NOMO-1 treated with dmso at 0.1 percent for 144 hours (cell line): ENCODE data around the gene FRAS1.
A peak's percentile ranks its signal among the peaks of the same experiment; 100 is the strongest.
"Not testable (repeated sequence)": the region's sequence is repeated elsewhere in the genome, so short reads cannot be mapped to it uniquely, and the experiment has no call there.

Experiments
- DNase-seq: peaks from one replicate; lab custom pipeline; 2025; ENCODE audit not compliant: unreplicated experiment; lab: John Stamatoyannopoulos, UW

Gene FRAS1

DNA sequence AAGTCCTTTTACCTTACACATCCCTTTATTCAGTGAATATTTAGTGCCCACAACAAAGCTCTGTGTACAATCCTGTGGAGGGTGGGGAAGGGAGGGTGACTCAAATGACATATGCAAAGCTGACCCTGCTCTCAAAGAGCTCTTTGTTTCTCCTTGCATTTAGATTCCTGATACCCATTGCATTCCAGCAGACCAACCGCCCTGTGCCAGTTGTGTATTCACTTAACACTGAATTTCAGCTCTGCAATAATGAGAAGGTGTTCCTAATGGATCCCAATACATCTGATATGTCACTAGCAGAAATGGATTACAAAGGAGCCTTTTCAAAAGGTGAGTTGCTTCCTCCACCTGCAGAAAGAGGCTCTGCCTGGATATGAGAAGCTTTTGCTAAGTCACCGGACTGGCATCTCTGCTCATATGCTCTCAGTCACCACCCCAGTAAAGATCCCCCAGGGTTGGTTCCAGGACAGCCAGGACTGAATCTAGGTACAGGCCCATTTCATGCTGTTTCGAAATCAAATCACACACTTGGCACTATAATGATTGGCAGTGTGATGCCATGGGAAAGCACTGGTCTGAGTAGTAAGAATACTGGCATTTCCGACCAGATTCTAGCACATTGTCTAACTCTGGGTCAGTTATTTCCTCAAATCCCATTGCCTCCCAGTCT lies 477.3 kb downstream of the FRAS1 start:
- no peak for DNase-seq

DNA sequence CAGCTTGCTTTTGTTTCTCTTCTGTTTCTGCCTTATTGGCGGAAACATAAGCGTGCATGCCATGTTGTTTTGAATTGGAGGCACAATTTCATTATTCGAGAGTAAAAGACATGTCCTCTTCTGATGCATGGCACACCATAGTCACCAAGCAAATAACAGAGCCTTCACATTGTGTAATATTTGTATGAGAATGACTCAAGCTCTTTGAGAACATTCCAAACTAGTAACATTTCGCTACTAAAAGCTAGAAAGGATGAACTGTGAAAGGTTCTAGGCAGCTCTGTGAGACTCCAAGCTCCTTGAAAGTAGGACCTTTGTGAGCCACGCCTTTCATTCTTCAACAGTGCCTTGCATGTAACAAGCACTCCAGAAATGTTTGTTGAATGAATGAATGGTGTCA lies 485.2 kb downstream of the FRAS1 start:
- no peak for DNase-seq

DNA sequence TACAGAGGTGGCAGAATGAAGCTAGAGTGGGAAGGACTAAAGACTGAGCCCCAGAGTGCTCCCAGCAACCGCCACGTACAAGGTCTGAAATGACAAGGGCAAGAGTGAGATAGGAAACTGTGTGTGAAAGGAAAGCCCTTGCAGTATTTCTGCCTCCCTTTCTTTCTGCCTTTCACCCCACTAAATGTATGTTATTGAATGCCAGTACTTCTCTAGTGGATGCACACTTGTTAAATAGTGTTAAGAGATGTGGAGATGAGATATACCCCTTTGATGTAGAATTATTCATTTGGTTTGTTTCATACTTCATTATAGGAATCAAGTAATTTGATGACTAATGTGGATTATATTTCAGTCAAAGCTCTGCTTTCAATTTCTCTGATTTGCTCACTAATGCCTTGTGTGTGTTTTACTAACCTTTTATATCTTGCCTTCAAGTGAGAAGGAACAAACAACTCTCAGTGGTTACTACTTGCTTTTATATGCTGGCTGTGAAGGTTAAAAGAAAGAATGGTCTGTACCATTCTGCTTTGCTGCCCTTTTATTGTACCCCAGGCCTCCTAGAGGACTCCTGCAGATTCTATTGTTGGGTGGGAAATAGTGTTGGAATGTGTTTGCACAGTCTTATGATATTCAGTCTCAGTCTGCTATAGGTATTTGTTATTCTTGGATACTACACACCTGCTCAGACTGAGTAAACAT lies 486.5 kb downstream of the FRAS1 start:
- no peak for DNase-seq

DNA sequence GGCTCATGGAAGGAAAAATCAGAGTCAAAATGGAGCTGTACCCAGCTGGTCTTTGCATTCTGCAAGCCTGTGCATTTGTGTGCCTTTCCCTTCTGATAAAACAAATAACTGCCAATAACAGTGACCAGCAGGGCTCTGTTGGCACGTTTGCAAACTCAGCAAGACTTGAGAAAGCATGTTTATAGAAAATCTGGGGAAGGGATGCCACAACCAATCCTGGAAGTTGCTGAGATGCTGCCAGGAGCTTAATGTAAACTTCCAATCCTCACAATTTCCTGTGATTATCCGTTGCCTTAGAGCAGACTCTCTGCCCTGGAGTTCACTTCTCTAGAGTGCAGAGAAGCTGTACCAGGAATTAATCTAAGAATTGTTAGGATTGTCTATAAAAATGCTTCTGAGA lies 487.6 kb downstream of the FRAS1 start:
- DNase-seq = no peak

DNA sequence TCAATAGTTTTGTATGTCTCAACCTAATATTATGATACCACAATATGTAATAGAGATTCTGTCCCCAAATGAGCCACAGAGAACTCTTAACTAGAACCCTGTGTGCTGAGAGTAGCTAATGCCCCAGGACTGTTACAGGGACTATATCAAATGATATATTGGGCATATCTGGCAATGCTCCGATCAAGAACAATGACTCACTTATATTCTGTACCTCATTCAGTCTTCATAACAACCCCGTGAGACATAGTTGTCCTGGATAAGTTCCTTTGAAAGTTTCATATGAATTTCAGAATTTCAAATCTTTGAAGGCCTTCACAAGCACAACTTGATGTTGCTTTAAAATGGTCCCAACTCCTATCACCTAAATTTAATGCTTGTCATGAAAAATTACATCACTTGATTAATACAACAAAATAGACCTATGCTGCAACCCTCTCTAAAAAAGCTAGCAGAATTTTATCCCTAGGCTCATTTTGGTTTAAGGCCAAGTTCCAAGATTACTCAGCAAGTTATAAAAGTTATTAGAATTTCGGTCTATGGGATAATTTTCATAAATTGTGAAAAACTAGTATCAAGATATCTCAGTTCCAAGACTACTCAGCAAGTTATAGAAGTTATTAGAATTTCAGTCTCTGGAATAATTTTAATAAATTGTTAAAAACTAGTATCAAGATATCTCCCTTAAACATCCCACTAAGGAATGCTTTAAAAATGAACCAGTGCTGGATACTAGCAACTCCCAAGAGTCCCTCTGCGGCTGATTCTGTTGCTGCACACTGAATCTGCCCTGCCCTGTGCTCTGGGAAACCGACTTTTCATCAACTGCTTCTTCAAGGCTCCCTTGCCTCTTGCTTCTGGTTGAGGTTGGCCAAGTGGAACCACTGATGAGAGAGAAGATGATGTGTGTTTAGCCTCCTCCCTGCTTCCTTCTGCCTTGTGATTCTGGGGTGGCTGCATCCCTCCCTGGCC lies 488.4 kb downstream of the FRAS1 start:
- no peak for DNase-seq

DNA sequence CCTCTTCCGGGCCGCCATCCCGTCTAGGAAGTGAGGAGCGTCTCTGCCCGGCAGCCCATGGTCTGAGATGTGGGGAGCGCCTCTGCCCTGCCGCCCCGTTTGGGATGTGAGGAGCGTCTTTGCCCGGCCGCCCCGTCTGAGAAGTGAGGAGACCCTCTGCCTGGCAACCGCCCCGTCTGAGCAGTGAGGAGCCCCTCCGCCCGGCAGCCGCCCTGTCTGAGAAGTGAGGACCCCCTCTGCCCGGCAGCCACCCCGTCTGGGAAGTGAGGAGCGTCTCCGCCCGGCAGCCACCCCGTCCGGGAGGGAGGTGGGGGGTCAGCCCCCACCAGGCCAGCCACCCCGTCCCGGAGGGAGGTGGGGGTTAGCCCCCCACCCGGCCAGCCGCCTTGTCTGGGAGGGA lies 490.8 kb downstream of the FRAS1 start:
- DNase-seq = not testable (repeated sequence)

DNA sequence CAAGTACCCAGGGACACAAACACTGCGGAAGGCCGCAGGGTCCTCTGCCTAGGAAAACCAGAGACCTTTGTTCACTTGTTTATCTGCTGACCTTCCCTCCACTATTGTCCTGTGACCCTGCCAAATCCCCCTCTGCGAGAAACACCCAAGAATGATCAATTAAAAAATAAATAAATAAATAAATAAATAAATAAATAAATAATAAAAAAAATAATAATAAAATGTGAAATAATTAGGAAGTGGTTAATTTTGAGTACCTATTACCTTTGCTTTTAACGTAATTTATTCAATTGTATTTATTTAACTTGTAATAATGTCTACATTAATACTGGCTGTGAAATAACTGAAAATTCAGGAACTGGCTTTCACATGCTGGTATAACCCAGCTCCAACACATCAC lies 491.8 kb downstream of the FRAS1 start:
- DNase-seq = not testable (repeated sequence)

DNA sequence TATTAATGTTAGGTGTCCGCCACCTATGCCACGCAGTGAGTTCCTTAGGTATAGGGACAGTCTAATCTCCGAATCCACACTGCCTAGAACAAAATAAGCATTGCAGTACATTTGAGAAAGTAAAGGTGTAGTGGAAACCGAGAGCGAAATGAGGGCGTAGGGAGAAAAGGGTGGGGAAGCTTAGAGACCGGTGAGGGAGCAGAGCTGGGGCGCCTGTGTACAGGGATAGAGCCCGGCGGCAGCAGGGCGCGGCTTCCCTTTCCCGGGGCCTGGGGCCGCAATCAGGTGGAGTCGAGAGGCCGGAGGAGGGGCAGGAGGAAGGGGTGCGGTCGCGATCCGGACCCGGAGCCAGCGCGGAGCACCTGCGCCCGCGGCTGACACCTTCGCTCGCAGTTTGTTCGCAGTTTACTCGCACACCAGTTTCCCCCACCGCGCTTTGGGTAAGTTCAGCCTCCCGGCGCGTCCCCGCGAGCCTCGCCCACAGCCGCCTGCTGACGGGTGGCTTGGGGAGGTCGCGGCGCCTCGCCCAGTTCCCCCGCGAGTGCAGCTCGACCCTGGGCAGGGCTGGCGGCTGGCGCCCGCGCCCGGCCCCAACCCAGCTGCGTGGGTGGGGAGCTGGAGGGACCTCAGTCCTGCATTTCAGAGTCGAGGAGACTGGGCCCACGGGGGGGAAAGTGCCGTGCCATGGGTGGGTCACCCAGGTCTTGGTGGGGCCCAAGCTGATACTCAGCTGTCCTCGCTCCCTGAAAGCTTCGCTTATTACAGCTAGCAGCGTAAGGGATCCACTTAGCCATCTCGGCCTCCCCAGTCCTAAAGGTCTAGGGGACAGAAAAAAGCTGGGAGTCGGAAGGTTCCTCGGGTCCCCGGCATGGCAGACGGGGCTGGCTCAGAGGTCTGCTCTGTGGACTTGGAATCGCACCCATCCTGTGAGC lies 494.6 kb downstream of the FRAS1 start, which contains the start of gene ANXA3:
Gene ANXA3, plus strand, starts transcription at position 351 of the 932 bp plus-strand sequence. CDS start 2,704 bp downstream, outside the sequence.
- DNase-seq = no peak

DNA sequence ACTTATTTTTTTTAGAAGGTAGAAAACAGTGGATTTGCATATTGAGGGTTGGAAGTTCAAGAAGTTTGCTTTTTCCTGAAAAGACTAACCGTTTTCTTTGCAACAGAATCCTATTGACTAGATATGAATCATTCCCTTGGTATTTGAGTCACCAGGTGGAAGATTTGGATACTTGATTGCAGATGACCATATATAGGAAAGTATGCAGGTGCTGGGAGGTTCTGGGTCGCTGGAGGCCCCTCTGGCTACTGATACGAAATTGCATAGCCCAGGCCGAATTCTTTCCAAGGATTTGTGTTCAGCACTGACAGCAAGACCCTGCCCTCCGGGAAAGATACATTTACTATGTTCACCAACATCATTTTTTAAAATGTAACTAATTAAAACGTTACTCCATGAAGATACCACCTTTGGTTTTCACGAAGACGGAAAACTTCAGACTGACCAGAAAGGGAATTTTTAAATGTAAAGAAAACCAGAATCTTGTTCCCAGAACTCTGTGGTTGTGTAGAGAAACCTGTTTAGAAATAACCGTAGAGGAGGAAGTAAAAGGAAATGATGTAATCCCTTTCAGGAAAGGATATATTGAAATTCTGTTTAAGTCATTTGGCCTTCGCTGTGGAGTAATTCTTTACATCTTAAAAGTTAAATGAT lies 495.4 kb downstream of the FRAS1 start:
- DNase-seq = peak; percentile 10

DNA sequence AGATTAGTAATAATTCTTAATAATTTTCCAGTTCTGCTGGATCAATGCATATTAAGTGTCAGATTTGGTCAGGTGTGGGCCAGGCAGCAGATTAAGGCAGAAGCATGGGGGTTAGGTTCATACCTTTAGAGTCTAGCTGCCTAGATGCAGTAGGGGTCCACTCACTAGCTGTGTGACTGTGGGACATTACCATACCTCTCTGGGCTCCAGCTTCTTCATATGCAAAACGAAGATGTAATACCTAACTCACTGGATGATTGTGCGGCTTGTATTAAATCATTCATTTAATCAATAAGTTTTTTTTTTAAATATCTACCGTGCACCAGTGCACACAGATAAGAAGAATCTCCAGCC lies 495.9 kb downstream of the FRAS1 start:
- DNase-seq = no peak

DNA sequence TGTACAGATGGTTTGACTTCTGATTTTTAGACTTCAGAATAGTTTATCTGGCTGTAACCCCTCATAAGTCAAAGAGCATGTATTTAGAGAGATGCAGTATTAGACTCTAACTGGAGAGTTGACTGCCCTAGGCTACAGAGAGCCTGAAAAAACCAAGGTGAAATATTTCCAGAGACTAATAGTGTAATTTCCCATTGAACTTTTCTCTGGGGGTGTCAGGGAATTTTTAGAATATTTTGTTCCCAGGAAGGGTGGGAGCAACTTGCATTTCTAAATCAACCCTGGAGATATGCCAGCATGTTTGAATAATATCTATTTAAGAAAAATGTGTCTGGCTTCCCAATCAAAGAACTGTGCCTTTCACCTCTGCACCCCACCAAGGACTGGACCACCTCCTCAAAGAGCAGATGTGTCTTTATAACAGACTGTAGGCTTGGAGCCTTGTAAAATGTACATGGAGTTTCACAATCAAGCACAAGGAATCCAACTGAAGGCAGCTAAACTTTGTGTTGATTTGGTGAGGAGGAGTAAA lies 496.5 kb downstream of the FRAS1 start:
- no peak for DNase-seq

DNA sequence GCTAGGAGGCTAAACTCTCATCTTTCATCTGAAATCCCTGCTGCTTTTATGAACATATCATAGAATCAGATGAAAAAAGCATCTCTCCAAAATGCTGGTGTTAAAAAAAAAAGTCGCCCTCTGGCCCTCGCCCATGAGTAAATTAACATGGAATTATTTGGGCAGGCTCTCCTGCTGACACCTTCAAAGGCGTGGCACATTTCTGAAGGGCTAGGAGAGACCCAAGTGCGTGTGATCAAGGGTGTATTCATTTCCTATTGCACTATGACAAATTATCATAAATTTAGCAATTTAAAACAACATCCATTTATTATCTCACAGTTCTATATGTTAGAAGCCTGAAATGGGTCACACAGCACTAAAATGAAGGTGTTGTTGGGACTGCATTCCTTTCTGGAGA lies 499.5 kb downstream of the FRAS1 start:
- no peak for DNase-seq

DNA sequence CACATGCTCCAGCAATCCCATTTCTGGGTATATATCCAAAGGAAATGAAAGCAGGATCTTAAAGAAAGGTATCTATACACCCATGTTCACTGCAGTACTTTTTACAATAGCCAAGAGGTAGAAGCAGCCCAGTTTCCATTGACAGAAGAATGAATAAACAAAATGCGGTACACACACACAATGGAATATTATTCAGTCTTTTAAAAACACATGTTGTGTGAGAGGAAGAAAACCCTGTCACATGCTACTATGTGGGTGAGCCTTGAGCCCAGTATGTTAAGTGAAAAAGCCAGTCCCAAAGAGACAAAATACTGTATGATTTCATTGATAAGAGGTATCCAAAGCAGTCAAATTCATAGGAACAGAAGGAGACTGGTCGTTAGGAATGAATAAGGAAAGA lies 500.7 kb downstream of the FRAS1 start:
- no peak for DNase-seq

DNA sequence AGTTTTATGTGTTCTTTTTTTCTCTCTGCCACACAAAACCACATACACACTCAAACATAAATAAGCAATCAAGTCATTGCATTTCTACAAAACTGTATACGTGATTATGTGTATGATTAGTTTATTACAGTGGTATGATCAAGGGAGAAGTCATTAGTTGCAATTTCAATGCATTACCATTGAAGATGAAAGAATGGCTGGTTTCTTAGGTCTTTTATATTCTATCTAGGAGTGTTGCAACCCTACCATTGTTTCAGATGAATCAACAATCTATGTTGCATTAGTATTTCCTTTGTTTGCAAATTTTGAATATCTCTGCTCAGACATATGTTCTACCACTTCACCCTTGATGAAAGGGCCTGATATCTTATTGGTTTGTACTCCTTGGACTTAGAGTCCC lies 501.3 kb downstream of the FRAS1 start:
- DNase-seq = no peak

DNA sequence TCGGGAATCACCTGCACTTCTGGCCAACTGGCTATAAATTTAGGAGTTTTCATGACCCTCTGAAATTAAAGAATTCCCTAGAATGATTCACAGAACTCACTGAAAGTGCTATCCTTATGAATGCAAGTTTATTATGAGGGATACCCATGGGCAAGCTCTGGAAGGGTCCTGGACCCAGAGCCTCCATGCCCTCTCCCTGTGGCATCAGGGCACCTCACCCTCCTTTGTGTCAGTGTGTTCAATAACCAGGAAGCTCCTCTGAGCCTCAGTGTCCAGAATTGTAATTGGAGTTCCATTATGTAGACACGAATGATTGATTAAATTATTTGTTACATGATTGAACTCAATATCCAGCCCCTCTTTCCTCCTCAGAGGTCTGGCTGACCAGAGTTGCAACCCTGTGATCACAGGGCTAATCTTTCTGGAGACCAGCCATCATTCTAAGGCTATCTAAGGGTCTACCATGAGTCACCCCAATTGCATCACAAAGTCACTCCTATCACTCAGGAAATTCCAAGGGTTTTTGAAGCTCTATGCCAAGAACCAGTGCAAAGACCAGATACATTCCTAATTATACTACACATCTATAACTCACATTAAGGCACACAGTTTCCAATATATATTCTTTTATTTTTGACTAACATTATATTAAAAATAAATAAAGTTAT lies 503.3 kb downstream of the FRAS1 start:
- DNase-seq = no peak

DNA sequence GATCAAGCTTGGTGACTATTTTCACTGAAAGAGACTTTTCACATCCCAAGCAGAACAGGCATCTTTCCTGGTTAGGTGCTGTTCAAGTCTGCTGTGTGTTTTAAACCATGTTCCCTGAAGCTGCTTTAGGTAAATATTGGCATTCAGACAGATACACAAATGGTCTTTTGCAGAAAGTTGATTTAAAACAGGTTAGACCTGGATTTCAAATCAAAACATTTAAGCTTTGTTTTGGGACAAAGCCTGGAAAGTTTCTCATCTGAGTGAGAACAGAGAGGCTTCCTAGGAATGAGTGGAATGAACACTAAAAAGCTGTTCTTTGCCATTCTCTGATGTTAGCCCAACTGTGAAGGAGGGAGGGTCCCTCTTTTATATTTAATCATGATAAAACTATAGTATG lies 504.6 kb downstream of the FRAS1 start:
- no peak for DNase-seq

DNA sequence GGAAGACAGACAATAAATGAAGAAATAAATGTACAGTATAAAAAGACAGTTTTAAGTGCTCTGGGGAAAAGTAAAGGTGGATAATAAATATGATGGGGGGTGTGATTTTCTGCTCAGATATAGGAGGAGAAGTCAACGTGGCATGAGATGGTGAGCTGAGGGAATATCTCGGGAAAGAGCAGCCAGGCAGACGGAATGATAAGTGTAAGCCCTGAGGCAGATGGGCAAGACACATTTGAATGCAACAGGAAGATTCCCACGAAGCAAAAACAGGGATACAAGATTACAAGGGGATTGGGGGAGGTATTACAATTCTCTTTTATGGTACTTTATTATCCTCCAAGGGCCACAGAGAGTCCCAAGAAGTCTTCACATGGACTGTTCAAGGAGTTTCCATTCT lies 505.6 kb downstream of the FRAS1 start:
- DNase-seq = no peak

DNA sequence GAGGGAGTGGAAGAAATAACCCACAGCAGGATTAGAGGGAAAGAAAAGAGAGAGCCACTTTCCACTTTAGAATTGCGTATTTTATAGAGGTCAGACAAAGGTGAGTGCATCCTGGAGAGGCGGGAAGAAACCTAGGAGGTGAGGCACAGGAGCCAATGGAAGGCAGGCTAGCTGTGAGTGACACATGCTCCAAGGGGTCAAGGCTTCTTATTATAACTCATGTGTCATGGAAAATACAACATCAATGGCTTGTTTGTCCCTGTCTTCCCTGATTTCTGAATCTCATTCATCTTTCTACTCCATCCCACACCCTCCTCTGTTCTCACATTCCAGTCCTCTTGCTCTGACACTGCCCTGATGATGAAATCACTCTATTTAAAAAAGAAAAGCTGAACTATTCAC lies 508.8 kb downstream of the FRAS1 start:
- DNase-seq = no peak

DNA sequence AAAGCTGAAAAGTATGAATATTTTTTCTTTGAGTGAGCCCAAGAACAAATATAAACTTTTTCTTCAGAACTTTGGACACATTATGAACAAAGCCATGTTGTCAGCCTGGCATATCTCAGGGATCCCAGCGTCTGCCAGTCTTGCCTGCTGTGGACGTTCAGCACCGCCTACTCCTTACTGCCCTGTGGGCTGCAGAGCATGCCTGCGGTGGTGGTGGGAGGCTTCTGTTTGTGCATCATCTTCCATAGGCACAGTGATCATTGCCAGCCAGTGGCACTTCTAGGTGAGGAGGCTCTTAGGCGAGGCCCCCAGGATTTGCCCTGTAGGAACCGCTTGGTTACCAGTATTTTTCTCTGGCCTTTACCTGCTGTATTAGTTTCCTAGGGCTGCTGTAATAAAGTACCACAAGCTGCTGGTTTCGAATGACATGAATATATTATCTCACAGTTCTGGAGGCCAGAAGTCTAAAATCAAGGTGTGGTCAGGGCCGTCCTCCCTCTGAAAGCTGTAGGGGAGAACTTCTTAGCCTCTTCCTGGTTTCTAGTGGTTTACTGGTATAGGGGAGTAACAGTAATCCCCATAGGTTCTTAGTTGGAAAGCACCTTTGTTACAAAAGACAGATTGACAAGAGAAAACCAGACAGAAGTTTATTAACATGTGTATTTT lies 509.8 kb downstream of the FRAS1 start:
- no peak for DNase-seq
